NOMO-1 treated with DMSO at 0.1 percent for 48 hours (cell line): ENCODE results near the gene UST.

Experiments
- DNase-seq: peaks from one replicate; lab custom pipeline; 2025; ENCODE audit not compliant: unreplicated experiment; lab: John Stamatoyannopoulos, UW

Gene UST, protein sequence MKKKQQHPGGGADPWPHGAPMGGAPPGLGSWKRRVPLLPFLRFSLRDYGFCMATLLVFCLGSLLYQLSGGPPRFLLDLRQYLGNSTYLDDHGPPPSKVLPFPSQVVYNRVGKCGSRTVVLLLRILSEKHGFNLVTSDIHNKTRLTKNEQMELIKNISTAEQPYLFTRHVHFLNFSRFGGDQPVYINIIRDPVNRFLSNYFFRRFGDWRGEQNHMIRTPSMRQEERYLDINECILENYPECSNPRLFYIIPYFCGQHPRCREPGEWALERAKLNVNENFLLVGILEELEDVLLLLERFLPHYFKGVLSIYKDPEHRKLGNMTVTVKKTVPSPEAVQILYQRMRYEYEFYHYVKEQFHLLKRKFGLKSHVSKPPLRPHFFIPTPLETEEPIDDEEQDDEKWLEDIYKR

GRCh38 chr6:148746363-148747144 lies at the start of gene UST:
Gene UST, plus strand, starts transcription at chr6:148747030. Its CDS starts 401 bp downstream, at chr6:148747431.
- DNase-seq = peak; percentile 65

- DNase-seq = no peak
These were observed 48.9 kb upstream of the UST start for GRCh38 chr6:148697895-148698440.

GRCh38 chr6:148698671-148699180 lies 48.1 kb upstream of the UST start:
- no peak for DNase-seq

DNA sequence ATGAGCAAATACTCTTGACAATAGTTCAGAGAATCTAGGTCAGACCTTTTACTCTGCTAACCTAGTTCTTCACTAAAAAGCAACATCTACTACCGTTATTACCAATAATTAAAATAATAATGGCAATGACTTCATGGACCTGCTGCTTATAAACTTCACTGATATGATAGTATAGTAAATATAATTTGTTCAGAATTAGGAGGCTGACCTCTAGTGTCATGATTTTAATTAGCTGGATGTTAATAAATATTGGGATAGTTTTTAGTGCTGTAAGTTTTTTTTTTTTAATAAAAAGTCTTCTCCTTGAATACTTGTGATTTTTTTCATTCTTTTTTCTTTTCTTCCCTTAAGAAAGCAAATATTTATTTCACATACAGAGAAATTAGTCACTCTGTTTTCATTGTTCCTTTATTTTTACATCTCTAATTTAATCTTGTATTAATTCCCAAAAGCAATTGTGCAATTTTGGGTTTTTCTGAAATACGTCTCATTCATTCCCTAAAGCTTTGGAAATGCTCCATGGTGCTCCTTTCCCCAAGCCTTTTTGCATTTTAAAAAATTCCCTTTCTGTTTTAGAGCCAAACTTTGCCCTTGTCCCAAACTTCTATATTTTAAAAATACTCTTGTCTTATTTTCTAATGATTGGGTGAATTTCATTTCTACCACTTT lies 46.6 kb upstream of the UST start:
- no peak for DNase-seq

GRCh38 chr6:148700741-148701311 lies 46.0 kb upstream of the UST start:
- DNase-seq = peak; percentile 27

- DNase-seq = no peak
These were observed 45.5 kb upstream of the UST start for GRCh38 chr6:148701375-148701774.

DNA sequence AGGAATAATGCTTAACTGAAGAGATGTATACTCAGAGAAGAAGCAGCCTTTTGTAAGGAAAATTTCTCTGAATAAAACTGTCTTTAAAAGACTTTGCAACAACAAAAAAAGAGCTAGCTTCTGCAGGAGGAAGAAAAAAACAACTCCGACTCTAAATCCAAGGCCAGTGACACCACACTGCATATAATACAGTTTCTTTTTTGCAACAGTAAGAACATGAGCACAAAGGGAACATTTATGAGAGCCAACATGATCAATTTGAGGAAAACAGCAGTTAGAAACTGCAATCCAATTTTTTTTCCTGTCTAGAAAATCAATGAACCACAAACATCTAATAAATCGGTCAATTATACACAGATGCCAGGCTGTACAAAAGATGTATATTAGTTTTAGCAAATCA lies 42.9 kb upstream of the UST start:
- no peak for DNase-seq

- no peak for DNase-seq
These were observed 42.2 kb upstream of the UST start for GRCh38 chr6:148704400-148705246.

- no peak for DNase-seq
These were observed 38.1 kb upstream of the UST start for GRCh38 chr6:148708707-148709106.

GRCh38 chr6:148709577-148709976 lies 37.3 kb upstream of the UST start:
- no peak for DNase-seq

GRCh38 chr6:148711833-148712654 lies 34.8 kb upstream of the UST start:
- no peak for DNase-seq

- DNase-seq = no peak
These were observed 33.6 kb upstream of the UST start for GRCh38 chr6:148713033-148713738.

DNA sequence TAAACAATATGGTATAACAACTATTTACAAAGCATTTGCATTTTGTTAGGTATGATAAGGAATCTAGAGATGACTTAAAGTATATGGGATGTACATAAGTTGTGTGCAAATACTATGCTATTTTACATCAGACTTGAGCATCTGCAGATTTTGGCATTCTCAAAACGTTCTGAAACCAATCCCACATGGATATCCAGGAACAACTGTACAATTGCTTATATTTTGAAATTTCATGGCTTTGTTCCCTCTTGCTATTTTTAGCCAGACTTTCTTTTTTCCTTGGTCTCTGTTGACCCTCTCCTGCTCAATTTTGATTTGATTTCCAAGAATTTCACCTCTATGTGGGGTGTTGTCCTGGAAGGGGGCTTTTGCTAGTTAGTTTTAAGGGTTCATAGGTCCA lies 32.9 kb upstream of the UST start:
- no peak for DNase-seq

DNA sequence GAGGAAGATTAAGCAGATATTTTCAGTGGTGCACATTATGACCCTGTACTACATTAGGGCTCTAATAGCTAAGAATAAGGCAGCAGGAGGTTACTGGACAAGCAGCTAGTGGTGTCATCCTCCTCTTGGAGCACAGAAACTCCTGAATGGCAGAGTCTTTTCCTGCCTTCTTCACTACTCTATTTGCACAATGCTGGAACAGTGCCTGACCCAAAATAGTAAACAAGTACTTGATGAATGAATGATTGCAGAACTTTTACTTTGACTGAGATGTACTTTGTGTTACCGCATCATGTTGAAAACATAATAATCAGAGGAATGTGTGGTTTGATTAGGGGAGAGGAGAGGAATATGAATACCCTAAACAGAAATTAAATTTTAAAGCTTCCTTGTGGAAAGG lies 30.0 kb upstream of the UST start:
- DNase-seq = no peak

DNA sequence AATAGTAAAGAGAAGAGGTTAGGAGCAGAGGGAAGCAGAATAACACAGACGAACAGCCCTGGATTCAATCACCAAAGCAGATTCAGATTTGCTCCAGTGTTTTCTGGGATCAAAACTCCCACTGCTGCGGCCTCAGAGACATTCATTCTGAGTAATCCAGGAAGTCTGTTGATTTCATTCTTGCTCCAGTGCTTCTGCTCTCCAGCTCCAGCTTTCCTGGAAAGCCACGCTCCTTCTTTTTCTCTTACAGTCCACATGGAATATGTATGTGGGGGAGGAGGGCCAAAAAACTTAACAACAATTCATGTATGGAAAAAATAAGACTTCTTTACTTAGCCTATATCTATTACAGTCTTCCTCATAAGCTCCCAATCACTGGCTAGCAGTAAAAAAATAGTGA lies 26.4 kb upstream of the UST start:
- no peak for DNase-seq

DNA sequence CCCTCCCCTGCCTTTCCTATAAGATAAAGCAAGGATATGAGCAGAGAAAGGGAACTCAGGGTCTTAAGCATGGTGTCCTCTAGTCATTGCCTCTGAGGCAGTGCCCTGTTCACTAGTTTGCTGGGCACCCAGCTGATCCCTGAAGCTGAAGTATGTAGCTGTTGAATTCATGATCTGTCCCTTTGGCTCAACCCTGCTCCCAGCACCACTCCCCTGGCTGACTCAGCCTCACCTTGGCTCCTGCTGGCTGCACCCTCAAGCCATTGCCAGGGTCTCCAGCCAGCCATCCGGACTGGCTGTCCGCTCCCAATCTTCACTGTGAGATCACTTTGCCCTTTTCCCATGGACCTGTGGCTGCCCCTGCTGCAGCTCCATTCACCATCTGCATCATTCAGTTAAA lies 25.9 kb upstream of the UST start:
- DNase-seq = no peak

- no peak for DNase-seq
These were observed 23.3 kb upstream of the UST start for GRCh38 chr6:148723484-148723883.

- DNase-seq = no peak
These were observed 22.4 kb upstream of the UST start for GRCh38 chr6:148724428-148724827.

DNA sequence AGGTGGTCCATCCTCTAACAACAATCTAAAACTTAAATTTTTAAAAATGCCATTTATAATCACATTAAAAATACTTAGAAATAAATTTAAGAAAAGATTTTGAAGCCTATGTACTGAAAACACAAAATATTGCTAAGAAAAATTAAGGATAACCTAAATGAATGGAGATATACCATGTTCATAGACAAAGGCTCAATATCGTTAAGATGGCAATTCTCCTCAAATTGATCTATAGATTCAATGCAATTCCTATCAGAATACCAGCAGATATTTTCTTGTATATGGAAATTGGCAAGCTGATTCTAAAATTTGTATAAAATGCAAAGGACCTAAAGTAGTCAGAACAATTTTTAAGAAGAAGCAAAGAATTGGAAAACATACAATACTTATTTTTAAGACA lies 19.7 kb upstream of the UST start:
- DNase-seq = no peak
